Measurements from ENCODE around the gene HMCN1.
"Not testable (repeated sequence)": the region's sequence is repeated elsewhere in the genome, so short reads cannot be mapped to it uniquely, and the experiment has no call there.

The HMCN1 gene

DNA sequence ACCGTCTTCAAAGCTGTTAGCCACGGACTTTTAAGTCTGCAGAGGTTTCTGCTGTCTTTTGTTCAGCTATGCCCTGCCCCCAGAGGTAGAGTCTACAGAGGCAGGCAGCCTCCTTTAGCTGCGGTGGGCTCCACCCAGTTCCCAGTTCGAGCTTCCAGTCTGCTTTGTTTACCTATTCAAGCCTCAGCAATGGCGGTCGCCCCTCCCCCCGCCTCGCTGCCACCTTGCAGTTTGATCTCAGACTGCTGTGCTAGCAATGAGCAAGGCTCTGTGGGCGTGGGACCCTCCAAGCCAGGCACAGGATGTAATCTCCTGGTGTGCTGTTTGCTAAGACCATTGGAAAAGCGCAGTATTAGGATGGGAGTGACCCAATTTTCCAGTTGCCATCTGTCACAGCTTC, 49.7 kb downstream of the HMCN1 start:
- H3K4me3 ChIP-seq (ENCODE audit: low read length in 2 of 2); H3K27ac ChIP-seq (ENCODE audit: low read length); H3K36me3 ChIP-seq (ENCODE audit: control insufficient read depth in 2 of 2, insufficient read depth in 2 of 2, low read length in 2 of 2); H3K9ac ChIP-seq (ENCODE audit: low read length in 2 of 2); H3K27me3 ChIP-seq (ENCODE audit: control insufficient read depth in 1 of 2, insufficient read depth in 2 of 2, low read length in 2 of 2); H3K4me1 ChIP-seq (ENCODE audit: control insufficient read depth, insufficient read depth, low read length); H3K9me3 ChIP-seq (ENCODE audit: control insufficient read depth in 2 of 2, low read length in 2 of 2): not testable (repeated sequence)

DNA sequence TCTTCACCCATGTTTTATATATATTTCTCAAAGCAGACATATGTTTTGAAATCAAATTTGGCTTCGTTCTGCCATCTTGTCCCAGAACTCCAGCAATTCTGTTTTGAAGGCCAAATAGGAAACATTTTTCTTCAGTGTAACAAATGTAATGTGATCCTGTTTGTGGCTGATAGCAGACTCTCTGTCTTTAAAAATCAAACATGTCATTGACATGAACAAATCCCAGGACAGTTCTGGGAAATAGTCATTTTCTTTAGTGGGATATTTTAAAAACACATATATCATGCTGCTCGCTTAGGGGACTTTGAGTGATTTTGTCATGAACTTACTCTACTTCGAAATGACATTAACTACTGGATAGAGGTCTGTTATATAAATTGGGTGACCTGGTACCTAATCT, 51.4 kb downstream of the HMCN1 start:
- Histone ChIP-seq H3K9me3 (ENCODE audit: control insufficient read depth in 2 of 2, low read length in 2 of 2) (no peaks in the 10 kb centered on the region), H3K36me3 (ENCODE audit: control insufficient read depth in 2 of 2, insufficient read depth in 2 of 2, low read length in 2 of 2) (no peaks in the 10 kb centered on the region), H3K4me1 (ENCODE audit: control insufficient read depth, insufficient read depth, low read length) (no peaks in the 10 kb centered on the region), H3K27ac (ENCODE audit: low read length) (no peak overlapping the region), H3K9ac (ENCODE audit: low read length in 2 of 2) (no peak overlapping the region), H3K4me3 (ENCODE audit: low read length in 2 of 2) (no peak overlapping the region), H3K27me3 (ENCODE audit: control insufficient read depth in 1 of 2, insufficient read depth in 2 of 2, low read length in 2 of 2) (no peaks in the 10 kb centered on the region)

DNA sequence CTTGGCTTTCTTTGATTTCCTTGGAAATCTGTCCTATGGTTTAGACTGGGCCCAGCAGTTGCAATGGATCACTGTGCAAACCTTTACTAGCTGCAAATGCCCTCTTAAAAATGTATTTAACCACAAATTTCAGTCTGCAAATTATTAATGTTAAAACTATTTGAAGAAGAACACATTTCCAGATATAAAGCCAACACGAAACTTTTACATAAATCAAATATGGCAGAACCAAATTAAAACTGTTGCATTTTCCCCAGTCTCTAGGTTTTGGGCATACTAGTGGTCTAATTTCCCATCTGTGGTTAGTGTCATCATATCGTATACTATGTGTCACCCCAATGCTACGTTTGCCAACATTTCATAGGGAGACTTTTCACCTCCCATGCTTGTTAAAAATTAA, 52.3 kb downstream of the HMCN1 start:
- no peak overlapping the region for H3K9ac ChIP-seq (ENCODE audit: low read length in 2 of 2)
- H3K27me3 ChIP-seq (ENCODE audit: control insufficient read depth in 1 of 2, insufficient read depth in 2 of 2, low read length in 2 of 2) = no peaks in the 10 kb centered on the region
- H3K36me3 ChIP-seq (ENCODE audit: control insufficient read depth in 2 of 2, insufficient read depth in 2 of 2, low read length in 2 of 2) = no peaks in the 10 kb centered on the region
- no peak overlapping the region for H3K4me3 ChIP-seq (ENCODE audit: low read length in 2 of 2)
- no peak overlapping the region for H3K27ac ChIP-seq (ENCODE audit: low read length)
- H3K4me1 ChIP-seq (ENCODE audit: control insufficient read depth, insufficient read depth, low read length) = no peaks in the 10 kb centered on the region
- H3K9me3 ChIP-seq (ENCODE audit: control insufficient read depth in 2 of 2, low read length in 2 of 2) = no peaks in the 10 kb centered on the region

DNA sequence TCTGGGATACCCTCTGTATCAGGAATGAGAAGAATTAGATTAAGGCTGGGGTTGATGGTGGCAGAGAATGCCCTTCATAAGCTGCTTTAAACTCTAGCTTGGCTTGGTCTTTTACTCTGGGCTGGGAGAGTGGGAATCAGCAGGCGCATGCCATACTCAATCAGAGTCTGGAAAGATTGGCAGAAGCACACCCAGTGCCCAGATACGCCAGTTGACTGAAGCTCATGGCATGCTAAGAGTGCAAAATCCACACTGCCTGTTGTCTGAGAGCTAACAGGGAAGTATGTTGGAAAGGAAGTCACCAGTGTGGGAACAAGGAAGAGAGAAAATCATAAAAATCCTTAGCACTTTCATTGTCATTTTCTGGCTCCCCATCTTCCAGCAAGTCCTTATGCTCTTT, 53.0 kb downstream of the HMCN1 start:
- H3K4me1 ChIP-seq (ENCODE audit: control insufficient read depth, insufficient read depth, low read length) = no peaks in the 10 kb centered on the region
- H3K4me3 ChIP-seq (ENCODE audit: low read length in 2 of 2) = no peak overlapping the region
- H3K27ac ChIP-seq (ENCODE audit: low read length) = no peak overlapping the region
- no peaks in the 10 kb centered on the region for H3K9me3 ChIP-seq (ENCODE audit: control insufficient read depth in 2 of 2, low read length in 2 of 2)
- no peaks in the 10 kb centered on the region for H3K27me3 ChIP-seq (ENCODE audit: control insufficient read depth in 1 of 2, insufficient read depth in 2 of 2, low read length in 2 of 2)
- no peaks in the 10 kb centered on the region for H3K36me3 ChIP-seq (ENCODE audit: control insufficient read depth in 2 of 2, insufficient read depth in 2 of 2, low read length in 2 of 2)
- H3K9ac ChIP-seq (ENCODE audit: low read length in 2 of 2) = no peak overlapping the region

DNA sequence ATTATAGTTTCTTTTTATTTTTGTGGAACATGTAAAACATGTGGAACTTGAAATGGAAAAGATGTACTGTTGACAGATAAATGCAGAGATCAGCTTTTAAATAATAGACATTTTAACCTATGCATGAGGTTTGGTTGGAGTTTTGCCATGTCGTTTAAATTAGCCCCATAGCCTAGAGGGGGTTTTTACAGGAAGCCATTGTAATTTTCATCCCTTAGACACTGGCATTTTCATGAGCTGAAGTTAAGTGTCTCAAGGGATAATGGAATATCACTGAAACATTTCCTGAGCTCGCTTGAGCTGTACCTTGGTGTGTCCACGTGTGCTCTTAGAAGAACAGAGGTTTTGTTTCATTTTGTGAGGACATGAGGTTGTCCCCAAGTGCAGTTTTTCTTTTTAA, 54.2 kb downstream of the HMCN1 start:
- H3K27ac ChIP-seq (ENCODE audit: low read length) = no peak overlapping the region
- H3K4me1 ChIP-seq (ENCODE audit: control insufficient read depth, insufficient read depth, low read length) = no peaks in the 10 kb centered on the region
- no peak overlapping the region for H3K9ac ChIP-seq (ENCODE audit: low read length in 2 of 2)
- H3K36me3 ChIP-seq (ENCODE audit: control insufficient read depth in 2 of 2, insufficient read depth in 2 of 2, low read length in 2 of 2) = no peaks in the 10 kb centered on the region
- no peaks in the 10 kb centered on the region for H3K27me3 ChIP-seq (ENCODE audit: control insufficient read depth in 1 of 2, insufficient read depth in 2 of 2, low read length in 2 of 2)
- H3K4me3 ChIP-seq (ENCODE audit: low read length in 2 of 2) = no peak overlapping the region
- H3K9me3 ChIP-seq (ENCODE audit: control insufficient read depth in 2 of 2, low read length in 2 of 2) = no peaks in the 10 kb centered on the region

DNA sequence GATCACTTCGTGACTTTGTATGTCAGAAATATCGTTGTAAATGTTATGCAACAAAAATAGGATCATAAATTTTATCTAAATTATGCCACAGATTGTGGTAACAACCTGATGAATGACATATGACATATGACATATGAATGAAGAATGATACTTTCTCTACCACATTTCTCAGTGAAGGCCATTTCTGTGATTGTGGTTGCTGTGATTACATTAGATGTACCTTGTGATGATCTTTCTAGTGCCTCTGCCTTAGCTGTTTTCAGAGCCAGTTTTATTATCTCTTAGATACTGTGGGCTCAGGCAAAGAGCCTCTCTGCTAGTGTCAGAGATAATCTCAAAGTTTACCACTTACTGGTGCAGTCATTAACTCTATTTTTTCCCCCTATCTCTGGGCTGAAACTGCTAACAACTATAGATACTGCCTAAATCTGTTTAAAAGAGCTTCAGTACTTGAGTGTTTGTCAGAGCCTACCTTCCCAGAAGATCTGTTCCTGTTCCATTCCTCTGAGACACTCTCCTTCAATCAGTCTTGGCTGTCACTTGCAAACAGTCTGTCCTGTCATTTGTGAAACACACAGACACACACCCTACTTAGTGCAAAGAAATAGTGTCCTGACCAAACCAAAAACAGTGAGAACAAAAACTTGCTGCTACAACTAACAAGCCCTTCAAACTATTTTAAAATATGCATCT, 55.5 kb downstream of the HMCN1 start:
- Histone ChIP-seq H3K9ac (ENCODE audit: low read length in 2 of 2) (no peak overlapping the region), H3K4me1 (ENCODE audit: control insufficient read depth, insufficient read depth, low read length) (no peaks in the 10 kb centered on the region), H3K36me3 (ENCODE audit: control insufficient read depth in 2 of 2, insufficient read depth in 2 of 2, low read length in 2 of 2) (no peaks in the 10 kb centered on the region), H3K27ac (ENCODE audit: low read length) (no peak overlapping the region), H3K4me3 (ENCODE audit: low read length in 2 of 2) (no peak overlapping the region), H3K27me3 (ENCODE audit: control insufficient read depth in 1 of 2, insufficient read depth in 2 of 2, low read length in 2 of 2) (no peaks in the 10 kb centered on the region), H3K9me3 (ENCODE audit: control insufficient read depth in 2 of 2, low read length in 2 of 2) (no peaks in the 10 kb centered on the region)

DNA sequence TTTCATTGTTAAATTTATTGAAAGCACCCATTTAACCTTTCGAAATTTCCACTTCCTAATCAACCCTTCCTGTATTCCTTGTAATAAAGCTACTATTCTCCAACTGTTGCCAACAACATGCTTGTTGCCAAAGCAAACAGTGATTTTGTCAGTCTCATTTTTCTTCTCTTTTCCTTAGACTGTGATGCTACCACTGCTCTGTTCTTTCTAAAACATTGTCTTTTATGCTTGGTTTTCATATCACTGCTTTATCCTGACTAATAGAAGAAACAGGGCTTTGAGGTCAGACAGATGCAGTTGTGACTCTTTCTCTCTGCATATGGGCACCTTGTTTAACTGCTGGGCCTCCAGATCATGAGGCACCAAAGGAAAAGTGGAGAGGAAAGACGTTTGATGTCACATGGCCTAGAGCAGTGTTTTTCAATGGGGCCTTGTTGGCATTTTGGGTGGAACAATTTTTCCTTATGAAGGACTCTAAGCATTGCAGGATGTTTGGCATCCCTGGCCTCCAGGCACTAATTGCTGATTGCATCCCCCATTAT, 56.1 kb downstream of the HMCN1 start:
- Histone ChIP-seq H3K4me3 (ENCODE audit: low read length in 2 of 2) (no peak overlapping the region), H3K9me3 (ENCODE audit: control insufficient read depth in 2 of 2, low read length in 2 of 2) (no peaks in the 10 kb centered on the region), H3K36me3 (ENCODE audit: control insufficient read depth in 2 of 2, insufficient read depth in 2 of 2, low read length in 2 of 2) (no peaks in the 10 kb centered on the region), H3K4me1 (ENCODE audit: control insufficient read depth, insufficient read depth, low read length) (no peaks in the 10 kb centered on the region), H3K9ac (ENCODE audit: low read length in 2 of 2) (no peak overlapping the region), H3K27ac (ENCODE audit: low read length) (no peak overlapping the region), H3K27me3 (ENCODE audit: control insufficient read depth in 1 of 2, insufficient read depth in 2 of 2, low read length in 2 of 2) (no peaks in the 10 kb centered on the region)

DNA sequence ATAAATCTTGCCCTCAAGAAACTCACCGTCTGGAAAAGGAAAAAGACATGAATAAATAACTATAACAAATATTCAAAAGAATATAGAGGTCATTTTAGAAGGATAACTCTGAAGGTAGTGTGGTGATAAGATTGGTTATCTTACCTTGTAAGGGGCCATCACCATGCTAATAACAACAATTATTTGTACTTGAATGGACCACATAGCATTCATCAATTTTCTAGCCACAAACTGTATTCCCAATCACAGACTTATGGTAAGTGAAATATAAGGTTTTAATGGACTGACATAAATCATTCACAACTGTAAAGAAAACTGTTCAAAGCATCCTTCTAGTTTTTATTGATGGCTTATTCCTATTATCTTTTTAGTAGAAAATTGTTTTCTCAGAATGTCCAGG, 57.8 kb downstream of the HMCN1 start:
- Histone ChIP-seq H3K9me3 (ENCODE audit: control insufficient read depth in 2 of 2, low read length in 2 of 2) (no peaks in the 10 kb centered on the region), H3K4me3 (ENCODE audit: low read length in 2 of 2) (no peak overlapping the region), H3K27me3 (ENCODE audit: control insufficient read depth in 1 of 2, insufficient read depth in 2 of 2, low read length in 2 of 2) (no peaks in the 10 kb centered on the region), H3K36me3 (ENCODE audit: control insufficient read depth in 2 of 2, insufficient read depth in 2 of 2, low read length in 2 of 2) (no peaks in the 10 kb centered on the region), H3K4me1 (ENCODE audit: control insufficient read depth, insufficient read depth, low read length) (no peaks in the 10 kb centered on the region), H3K9ac (ENCODE audit: low read length in 2 of 2) (no peak overlapping the region), H3K27ac (ENCODE audit: low read length) (no peak overlapping the region)

DNA sequence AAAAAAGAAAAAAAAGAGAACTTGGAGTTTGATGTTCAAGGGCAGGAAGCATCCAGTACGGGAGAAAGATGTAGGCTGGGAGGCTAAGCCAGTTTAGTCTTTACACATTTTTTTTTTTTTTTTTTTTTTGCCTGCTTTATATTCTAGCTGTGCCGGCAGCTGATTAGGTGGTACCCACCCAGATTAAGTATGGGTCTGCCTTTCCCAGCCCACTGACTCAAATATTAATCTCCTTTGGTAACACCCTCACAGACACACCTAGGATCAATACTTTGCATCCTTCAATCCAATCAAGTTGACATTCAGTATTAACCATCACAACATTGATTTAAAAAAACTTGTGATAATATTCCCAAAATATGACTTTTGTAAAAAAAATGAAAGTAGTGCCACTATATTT, 60.3 kb downstream of the HMCN1 start:
- H3K4me3 ChIP-seq (ENCODE audit: low read length in 2 of 2); H3K36me3 ChIP-seq (ENCODE audit: control insufficient read depth in 2 of 2, insufficient read depth in 2 of 2, low read length in 2 of 2); H3K27me3 ChIP-seq (ENCODE audit: control insufficient read depth in 1 of 2, insufficient read depth in 2 of 2, low read length in 2 of 2); H3K9me3 ChIP-seq (ENCODE audit: control insufficient read depth in 2 of 2, low read length in 2 of 2); H3K9ac ChIP-seq (ENCODE audit: low read length in 2 of 2); H3K4me1 ChIP-seq (ENCODE audit: control insufficient read depth, insufficient read depth, low read length); H3K27ac ChIP-seq (ENCODE audit: low read length): not testable (repeated sequence)

DNA sequence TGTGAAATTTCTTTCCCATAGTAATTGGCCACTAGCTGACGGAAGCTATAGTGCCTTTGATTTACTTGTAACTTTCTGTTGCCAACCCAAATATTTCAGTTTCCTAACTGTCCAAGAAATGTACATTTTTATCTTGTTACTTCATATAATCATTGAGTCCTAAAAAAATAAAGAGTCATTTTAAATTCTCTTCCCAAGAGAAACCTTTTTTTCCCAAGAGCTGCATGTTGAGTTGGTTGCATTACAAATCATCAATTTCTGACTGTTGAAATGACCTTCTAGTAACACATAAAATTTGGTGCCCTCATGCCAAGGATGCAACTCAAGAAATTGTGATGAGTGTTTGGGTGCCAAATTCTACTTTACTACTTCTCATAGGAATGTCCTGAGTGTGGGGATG, 61.0 kb downstream of the HMCN1 start:
- Histone ChIP-seq H3K4me3 (ENCODE audit: low read length in 2 of 2) (no peak overlapping the region), H3K27me3 (ENCODE audit: control insufficient read depth in 1 of 2, insufficient read depth in 2 of 2, low read length in 2 of 2) (no peaks in the 10 kb centered on the region), H3K9me3 (ENCODE audit: control insufficient read depth in 2 of 2, low read length in 2 of 2) (peaks cover 0 to 10% of the 10 kb centered on the region in 2 donors)

DNA sequence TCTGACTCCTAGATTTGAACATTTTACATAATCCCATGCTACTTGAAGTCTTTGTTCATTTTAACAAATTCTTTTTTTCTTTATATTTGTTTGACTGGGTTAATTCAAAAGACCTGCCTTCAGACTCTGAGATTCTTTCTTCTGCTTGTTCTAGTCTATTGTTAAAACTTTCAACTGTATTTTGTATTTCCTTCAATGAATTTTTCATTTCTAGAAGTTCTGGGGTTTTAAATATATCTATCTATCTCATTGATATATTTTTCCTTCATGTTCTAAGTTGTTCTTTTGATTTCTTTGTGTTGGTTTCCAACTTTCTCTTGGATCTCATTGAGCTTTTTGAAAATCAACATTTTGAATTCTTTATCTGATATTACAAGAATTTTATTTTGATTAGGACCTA, 64.3 kb downstream of the HMCN1 start:
- no peak overlapping the region for H3K9ac ChIP-seq (ENCODE audit: low read length in 2 of 2)
- H3K4me3 ChIP-seq (ENCODE audit: low read length in 2 of 2) = no peak overlapping the region
- H3K27ac ChIP-seq (ENCODE audit: low read length) = no peak overlapping the region
- H3K27me3 ChIP-seq (ENCODE audit: control insufficient read depth in 1 of 2, insufficient read depth in 2 of 2, low read length in 2 of 2) = no peaks in the 10 kb centered on the region
- H3K36me3 ChIP-seq (ENCODE audit: control insufficient read depth in 2 of 2, insufficient read depth in 2 of 2, low read length in 2 of 2) = no peaks in the 10 kb centered on the region
- no peaks in the 10 kb centered on the region for H3K4me1 ChIP-seq (ENCODE audit: control insufficient read depth, insufficient read depth, low read length)
- H3K9me3 ChIP-seq (ENCODE audit: control insufficient read depth in 2 of 2, low read length in 2 of 2) = peaks cover 0 to 10% of the 10 kb centered on the region in 2 donors

More for the DNA sequence above, 61.0 kb downstream of the HMCN1 start:
- no peak overlapping the region for H3K9ac ChIP-seq (ENCODE audit: low read length in 2 of 2)
- H3K4me1 ChIP-seq (ENCODE audit: control insufficient read depth, insufficient read depth, low read length) = no peaks in the 10 kb centered on the region
- H3K27ac ChIP-seq (ENCODE audit: low read length) = no peak overlapping the region
- H3K36me3 ChIP-seq (ENCODE audit: control insufficient read depth in 2 of 2, insufficient read depth in 2 of 2, low read length in 2 of 2) = no peaks in the 10 kb centered on the region

All from stomach smooth muscle (tissue), 2 donors.